GM19467 (cell line): Measurements from ENCODE around the gene CACNA1C.

ENCODE experiments used
- ATAC-seq: cut with Tn5 transposase; IDR thresholded peaks from one replicate; pipeline ENCODE4 v1.9.1; 2021; ENCODE audit warnings: mild to moderate bottlenecking, moderate library complexity; ENCODE audit not compliant: unreplicated experiment

The CACNA1C gene

GRCh38 chr12:2559931-2560330, 507.1 kb downstream of the CACNA1C start:
- ATAC-seq, result no peak

- ATAC-seq, result no peak
Measured at GRCh38 chr12:2560356-2560755, 507.6 kb downstream of the CACNA1C start.

- no peak for ATAC-seq
Measured at GRCh38 chr12:2561367-2561766, 508.6 kb downstream of the CACNA1C start.

GRCh38 chr12:2562400-2562799, 509.6 kb downstream of the CACNA1C start:
- no peak for ATAC-seq

GRCh38 chr12:2563709-2564108, 510.9 kb downstream of the CACNA1C start:
- ATAC-seq, result no peak

GRCh38 chr12:2566161-2566560, 513.4 kb downstream of the CACNA1C start:
- no peak for ATAC-seq

GRCh38 chr12:2567711-2568110, 514.9 kb downstream of the CACNA1C start:
- ATAC-seq, result no peak

GRCh38 chr12:2570562-2570961, 517.8 kb downstream of the CACNA1C start:
- no peak for ATAC-seq

- ATAC-seq, result no peak
Measured at GRCh38 chr12:2574355-2574935, 521.7 kb downstream of the CACNA1C start.

- ATAC-seq, result no peak
Measured at GRCh38 chr12:2575245-2575644, 522.5 kb downstream of the CACNA1C start.

GRCh38 chr12:2578211-2578610, 525.4 kb downstream of the CACNA1C start:
- ATAC-seq, result no peak

GRCh38 chr12:2578772-2579171, 526.0 kb downstream of the CACNA1C start:
- no peak for ATAC-seq

GRCh38 chr12:2580821-2581220, 528.0 kb downstream of the CACNA1C start:
- no peak for ATAC-seq

- no peak for ATAC-seq
Measured at GRCh38 chr12:2581293-2582045, 528.7 kb downstream of the CACNA1C start.

GRCh38 chr12:2582631-2583030, 529.8 kb downstream of the CACNA1C start:
- ATAC-seq, result no peak

GRCh38 chr12:2583091-2583497, 530.3 kb downstream of the CACNA1C start:
- ATAC-seq, result no peak

- ATAC-seq, result no peak
Measured at GRCh38 chr12:2583642-2584401, 531.0 kb downstream of the CACNA1C start.

- no peak for ATAC-seq
Measured at GRCh38 chr12:2586156-2587038, 533.6 kb downstream of the CACNA1C start.

GRCh38 chr12:2588345-2588744, 535.6 kb downstream of the CACNA1C start:
- no peak for ATAC-seq

- no peak for ATAC-seq
Measured at GRCh38 chr12:2589381-2589780, 536.6 kb downstream of the CACNA1C start.

GRCh38 chr12:2593045-2593444, 540.3 kb downstream of the CACNA1C start:
- no peak for ATAC-seq
